ENCODE measurements around the gene ZMIZ1.

The ZMIZ1 gene

GRCh38 chr10:79063661-79064492 is 4.9 kb upstream of the ZMIZ1 start:
- DNase-seq (ENCODE audit: low spot score): no peak

GRCh38 chr10:79065091-79065551 is 3.6 kb upstream of the ZMIZ1 start:
- DNase-seq (ENCODE audit: low spot score): no peak

GRCh38 chr10:79065853-79066252 is 2.9 kb upstream of the ZMIZ1 start:
- DNase-seq (ENCODE audit: low spot score): no peak

- DNase-seq (ENCODE audit: low spot score): peak; percentile 90
These were observed 2.1 kb upstream of the ZMIZ1 start for GRCh38 chr10:79066411-79067240.

- DNase-seq (ENCODE audit: low spot score): peak; percentile 79
These were observed 1.2 kb upstream of the ZMIZ1 start for GRCh38 chr10:79067241-79068202.

GRCh38 chr10:79068203-79068561 is 584 bp upstream of the ZMIZ1 start:
- no peak for DNase-seq (ENCODE audit: low spot score)

- no peak for DNase-seq (ENCODE audit: low spot score)
These were observed 737 bp downstream of the ZMIZ1 start for GRCh38 chr10:79069325-79070080.

GRCh38 chr10:79070081-79070605 is 1.4 kb downstream of the ZMIZ1 start:
- no peak for DNase-seq (ENCODE audit: low spot score)

- DNase-seq (ENCODE audit: low spot score): peak; percentile 64
These were observed 2.0 kb downstream of the ZMIZ1 start for GRCh38 chr10:79070606-79071395.

- no peak for DNase-seq (ENCODE audit: low spot score)
These were observed 2.7 kb downstream of the ZMIZ1 start for GRCh38 chr10:79071396-79071923.

GRCh38 chr10:79072041-79072441 is 3.3 kb downstream of the ZMIZ1 start:
- no peak for DNase-seq (ENCODE audit: low spot score)

GRCh38 chr10:79072994-79073645 is 4.4 kb downstream of the ZMIZ1 start:
- no peak for DNase-seq (ENCODE audit: low spot score)

- no peak for DNase-seq (ENCODE audit: low spot score)
These were observed 5.1 kb downstream of the ZMIZ1 start for GRCh38 chr10:79073784-79074432.

GRCh38 chr10:79074732-79075131 is 6.0 kb downstream of the ZMIZ1 start:
- no peak for DNase-seq (ENCODE audit: low spot score)

GRCh38 chr10:79075418-79075817 is 6.7 kb downstream of the ZMIZ1 start:
- DNase-seq (ENCODE audit: low spot score): no peak

- DNase-seq (ENCODE audit: low spot score): no peak
These were observed 8.9 kb downstream of the ZMIZ1 start for GRCh38 chr10:79077488-79078173.

- DNase-seq (ENCODE audit: low spot score): no peak
These were observed 9.7 kb downstream of the ZMIZ1 start for GRCh38 chr10:79078367-79079053.

- DNase-seq (ENCODE audit: low spot score): no peak
These were observed 10.3 kb downstream of the ZMIZ1 start for GRCh38 chr10:79079054-79079397.
